IMR-90 (cell line): Measurements from ENCODE around the gene RIPK4. TPM values are rescaled to one million over a fixed set of nuclear protein-coding genes. Genes with fewer than 3 reads are reported as not detected.

Experiments
- ATAC-seq: fragments of 200-7000 bp; cut with Tn5 transposase; 2 replicates; pipeline ENCODE4 v1.9.1; 2020; ENCODE audit warnings: low read depth, mild to moderate bottlenecking, moderate library complexity
- BruUV-seq: library from RNA; stranded (reverse); fragments of 400-500 nt; replicated peaks from 2 replicates; lab custom pipeline; 2021; lab: Mats Ljungman, UMichigan
- CTCF ChIA-PET: fragments of 300-600 bp; formaldehyde crosslinking; extraction: SDS; loops from one replicate; lab custom pipeline; 2021; ENCODE audit warnings: antibody characterized with exemption; lab: Yijun Ruan, JAX
- POLR2A ChIA-PET: fragments of 300-600 bp; sonication (Branson Sonifier 250); formaldehyde crosslinking; loops from one replicate; lab custom pipeline; 2022; ENCODE audit warnings: antibody characterized with exemption; ENCODE audit not compliant: unreplicated experiment; lab: Charles Lee
- DNase-seq: peaks from one replicate; pipeline ENCODE4 v3.0.0; 2013
- H2AFZ ChIP-seq: replicated peaks from 2 replicates; pipeline ENCODE3; 2013; ENCODE audit warnings: low read length, mild to moderate bottlenecking; ENCODE audit not compliant: poor library complexity
- H2AK5ac ChIP-seq: 2 replicates; pipeline ENCODE4 v1.6.1; 2013; ENCODE audit warnings: low read depth, low read length, inconsistent platforms
- H2AK9ac ChIP-seq: replicated peaks from 2 replicates; pipeline ENCODE3; 2013; ENCODE audit warnings: mild to moderate bottlenecking, low read depth, low read length, moderate library complexity; ENCODE audit not compliant: poor library complexity
- H2BK120ac ChIP-seq: 2 replicates; pipeline ENCODE4 v1.6.1; 2013; ENCODE audit warnings: low read depth, low read length, inconsistent platforms
- H2BK15ac ChIP-seq: 3 replicates; pipeline ENCODE4 v1.6.1; 2013; ENCODE audit warnings: low read depth, low read length, inconsistent platforms
- H2BK20ac ChIP-seq: 2 replicates; pipeline ENCODE4 v1.6.1; 2013; ENCODE audit warnings: low read depth, mild to moderate bottlenecking, inconsistent platforms, low read length, moderate library complexity
- H2BK5ac ChIP-seq: 2 replicates; pipeline ENCODE4 v1.6.1; 2013; ENCODE audit warnings: mild to moderate bottlenecking, low read depth, low read length, inconsistent platforms; ENCODE audit not compliant: poor library complexity, severe bottlenecking
- H3K14ac ChIP-seq: replicated peaks from 2 replicates; pipeline ENCODE4 v1.6.1; 2013; ENCODE audit warnings: low read depth, low read length, inconsistent platforms
- H3K18ac ChIP-seq: 2 replicates; pipeline ENCODE4 v1.6.1; 2013; ENCODE audit warnings: low read depth, low read length, control low read depth
- H3K23ac ChIP-seq: 2 replicates; pipeline ENCODE4 v1.6.1; 2013; ENCODE audit warnings: low read depth, low read length, inconsistent platforms
- H3K27ac ChIP-seq: 2 replicates; pipeline ENCODE4 v1.5.1; 2013; ENCODE audit warnings: mild to moderate bottlenecking, control low read depth, low read length; ENCODE audit not compliant: insufficient read depth
- H3K27me3 ChIP-seq: 2 replicates; pipeline ENCODE4 v1.6.1; 2013; ENCODE audit warnings: low read length; ENCODE audit not compliant: control insufficient read depth, insufficient read depth
- H3K36me3 ChIP-seq: 2 replicates; pipeline ENCODE4 v1.6.1; 2013; ENCODE audit warnings: low read length, mixed read lengths; ENCODE audit not compliant: control insufficient read depth, insufficient read depth
- H3K4ac ChIP-seq: 2 replicates; pipeline ENCODE4 v1.6.1; 2013; ENCODE audit warnings: low read depth, low read length, inconsistent platforms
- H3K4me1 ChIP-seq: 2 replicates; pipeline ENCODE4 v1.6.1; 2013; ENCODE audit warnings: low read length, mixed read lengths; ENCODE audit not compliant: control insufficient read depth, insufficient read depth
- H3K4me2 ChIP-seq: 2 replicates; pipeline ENCODE4 v1.6.1; 2013; ENCODE audit warnings: low read depth, mild to moderate bottlenecking, control low read depth, low read length, moderate library complexity
- H3K4me3 ChIP-seq: 2 replicates; pipeline ENCODE4 v1.5.1; 2013; ENCODE audit warnings: low read depth, mild to moderate bottlenecking, control low read depth, low read length, moderate library complexity; ENCODE audit not compliant: insufficient read depth
- H3K56ac ChIP-seq: 2 replicates; pipeline ENCODE4 v1.6.1; 2013; ENCODE audit warnings: low read length, inconsistent platforms; ENCODE audit not compliant: insufficient read depth; ENCODE audit errors: extremely low read depth
- H3K79me1 ChIP-seq, 2 experiments: 2 replicates each; pipeline ENCODE4 v1.6.1; 2013; ENCODE audit warnings: low read length in 2 of 2, inconsistent platforms in 1 of 2, low read depth in 1 of 2
- H3K9ac ChIP-seq: 2 replicates; pipeline ENCODE4 v1.6.1; 2013; ENCODE audit warnings: low read depth, low read length, control low read depth
- H3K9me1 ChIP-seq: 2 replicates; pipeline ENCODE4 v1.6.1; 2013; ENCODE audit warnings: low read length, inconsistent platforms; ENCODE audit not compliant: insufficient read depth
- H3K9me3 ChIP-seq: 2 replicates; pipeline ENCODE4 v1.6.1; 2013; ENCODE audit warnings: low read length; ENCODE audit not compliant: control insufficient read depth, insufficient read depth
- H4K20me1 ChIP-seq: 2 replicates; pipeline ENCODE4 v1.6.1; 2013; ENCODE audit warnings: low read length, inconsistent platforms; ENCODE audit not compliant: insufficient read depth
- H4K5ac ChIP-seq: 2 replicates; pipeline ENCODE4 v1.6.1; 2013; ENCODE audit warnings: mild to moderate bottlenecking, low read depth, low read length, control low read depth
- H4K8ac ChIP-seq, 2 experiments: 2 replicates each; pipeline ENCODE4 v1.6.1; 2013; ENCODE audit warnings: low read depth in 2 of 2, low read length in 2 of 2, control low read depth in 1 of 2, inconsistent platforms in 1 of 2
- H4K91ac ChIP-seq: 2 replicates; pipeline ENCODE4 v1.6.1; 2013; ENCODE audit warnings: low read depth, low read length, inconsistent platforms; ENCODE audit not compliant: insufficient read depth
- FOS ChIP-seq: fragments of 150-350 bp; IDR thresholded peaks from 2 replicates; pipeline ENCODE4 v1.6.1; 2016; ENCODE audit warnings: low read depth, low read length
- MAZ ChIP-seq: IDR thresholded peaks from 2 replicates; pipeline ENCODE4 v1.6.1; 2012; ENCODE audit warnings: low read depth, mild to moderate bottlenecking, low read length, improper control_type of control experiment, moderate library complexity, borderline replicate concordance
- POLR2A ChIP-seq: IDR thresholded peaks from 2 replicates; pipeline ENCODE4 v1.6.1; 2012; ENCODE audit warnings: mild to moderate bottlenecking, low read depth, low read length
- SMC3 ChIP-seq: fragments of 150-350 bp; IDR thresholded peaks from 2 replicates; pipeline ENCODE4 v1.6.1; 2016; ENCODE audit warnings: low read depth, mild to moderate bottlenecking, antibody characterized with exemption, low read length, moderate library complexity
- WGBS, 2 experiments: methylation state at CpG; one replicate each; pipeline versions ENCODE4 v1.1.5 to v1.1.7; 2013; ENCODE audit warnings: missing lambda C conversion rate in 2 of 2; ENCODE audit not compliant: insufficient read length in 1 of 2; ENCODE audit errors: extremely low coverage in 2 of 2; 5-methylcytosine and 5-hydroxymethylcytosine counted together
- dilution Hi-C: fragments of 300-500 bp; cut with HindIII; formaldehyde crosslinking; loops from one replicate; pipeline ENCODE4 v1.14.3; 2018; ENCODE audit warnings: low sequenced_read_pairs; ENCODE audit not compliant: unreplicated experiment
- in situ Hi-C: fragments of 300-500 bp; cut with MboI; formaldehyde crosslinking; loops from 3 replicates; pipeline ENCODE4 v1.14.3; 2019; ENCODE audit warnings: low sequenced_read_pairs, inconsistent platforms, mixed read lengths
- intact Hi-C: fragments of 100-400 bp; cut with micrococcal nuclease; formaldehyde crosslinking; loops from 2 replicates; pipeline ENCODE4 v1.10.0; 2022
- polyA plus RNA-seq, 3 experiments: library from polyadenylated mRNA; depleted of rRNA; stranded (reverse); fragments of >200 nt; gene quantifications; 2 replicates each; pipeline ENCODE4 v1.2.3, GENCODE V29; 2012; ENCODE audit warnings: low replicate concordance in 1 of 3
- total RNA-seq: library from RNA; depleted of rRNA; stranded (reverse); fragments of >200 nt; gene quantifications from 2 replicates; pipeline ENCODE4 v1.2.3, GENCODE V29; 2012
- TF ChIP-seq, protein P1 (sequence below): fragments of 150-350 bp; IDR thresholded peaks from 2 replicates; pipeline ENCODE4 v1.6.1; 2016; ENCODE audit warnings: low read depth, mild to moderate bottlenecking, low read length, moderate library complexity, borderline replicate concordance
- TF ChIP-seq, protein P2 (sequence below): fragments of 150-350 bp; IDR thresholded peaks from 2 replicates; pipeline ENCODE4 v1.6.1; 2017; ENCODE audit warnings: mild to moderate bottlenecking, antibody characterized with exemption, low read length, low read depth

Gene RIPK4
- total and polyA plus RNA-seq, 2 of the 4 experiments (the other 2 are of a cell fraction), result under 0.01 to 0.03 TPM

DNA sequence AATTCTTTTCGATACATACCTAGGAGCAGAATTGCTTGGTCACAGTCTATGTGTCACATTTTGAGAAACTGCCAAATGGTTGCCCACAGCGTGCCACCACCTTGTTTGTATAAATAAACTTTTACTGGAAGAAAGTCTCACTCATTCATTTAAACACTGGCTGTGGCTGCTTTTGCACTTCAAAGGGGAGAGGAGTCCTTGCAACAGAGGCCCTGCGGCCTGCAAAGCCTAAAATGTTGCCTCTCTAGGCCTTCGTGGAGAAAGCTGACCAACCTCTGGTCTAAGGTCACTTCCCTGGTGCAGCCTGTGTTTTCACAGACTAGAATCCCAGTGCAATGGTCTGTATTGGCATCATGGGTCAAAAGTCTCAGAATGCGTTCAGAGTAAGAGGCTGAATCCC, 8.3 kb downstream of the RIPK4 start:
- H2BK15ac ChIP-seq, result no peak overlapping the region
- TF ChIP-seq FOS (no peak), MAZ (no peak), POLR2A (no peak), SMC3 (no peak)
- TF ChIP-seq, protein P1, sequence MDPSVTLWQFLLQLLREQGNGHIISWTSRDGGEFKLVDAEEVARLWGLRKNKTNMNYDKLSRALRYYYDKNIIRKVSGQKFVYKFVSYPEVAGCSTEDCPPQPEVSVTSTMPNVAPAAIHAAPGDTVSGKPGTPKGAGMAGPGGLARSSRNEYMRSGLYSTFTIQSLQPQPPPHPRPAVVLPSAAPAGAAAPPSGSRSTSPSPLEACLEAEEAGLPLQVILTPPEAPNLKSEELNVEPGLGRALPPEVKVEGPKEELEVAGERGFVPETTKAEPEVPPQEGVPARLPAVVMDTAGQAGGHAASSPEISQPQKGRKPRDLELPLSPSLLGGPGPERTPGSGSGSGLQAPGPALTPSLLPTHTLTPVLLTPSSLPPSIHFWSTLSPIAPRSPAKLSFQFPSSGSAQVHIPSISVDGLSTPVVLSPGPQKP, result no peak
- TF ChIP-seq, protein P2, sequence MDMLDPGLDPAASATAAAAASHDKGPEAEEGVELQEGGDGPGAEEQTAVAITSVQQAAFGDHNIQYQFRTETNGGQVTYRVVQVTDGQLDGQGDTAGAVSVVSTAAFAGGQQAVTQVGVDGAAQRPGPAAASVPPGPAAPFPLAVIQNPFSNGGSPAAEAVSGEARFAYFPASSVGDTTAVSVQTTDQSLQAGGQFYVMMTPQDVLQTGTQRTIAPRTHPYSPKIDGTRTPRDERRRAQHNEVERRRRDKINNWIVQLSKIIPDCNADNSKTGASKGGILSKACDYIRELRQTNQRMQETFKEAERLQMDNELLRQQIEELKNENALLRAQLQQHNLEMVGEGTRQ, result no peak
- no peak overlapping the region for H2BK20ac ChIP-seq
- H3K36me3 ChIP-seq, result no peaks in the 10 kb centered on the region
- BruUV-seq, result no TSS peak
- no peak for ATAC-seq
- no peak overlapping the region for H3K23ac ChIP-seq
- H3K4me2 ChIP-seq, result no peak overlapping the region
- no peak overlapping the region for H3K18ac ChIP-seq
- peaks cover 4% of the 10 kb centered on the region; the same call in 1 of the 2 replicates for H3K9me1 ChIP-seq
- no peak overlapping the region for H3K14ac ChIP-seq
- in situ Hi-C loops, result no loop called here
- no peak for DNase-seq
- H3K4ac ChIP-seq, result no peak overlapping the region
- H3K9ac ChIP-seq, result no peak overlapping the region
- no peak overlapping the region for H2AK5ac ChIP-seq
- intact Hi-C loops, result no loop called here
- no peaks in the 10 kb centered on the region for H4K20me1 ChIP-seq
- H3K56ac ChIP-seq, result no peak overlapping the region
- no peak overlapping the region for H4K8ac ChIP-seq
- no peak overlapping the region for H2BK120ac ChIP-seq
- CTCF ChIA-PET, result interaction anchor here (1.5 kb wide), 1 partner anchor 146 kb away, joined by 3 read pairs; no protein-coding TSS in a partner anchor
- no peak overlapping the region for H2BK5ac ChIP-seq
- no peak overlapping the region for H4K5ac ChIP-seq
- WGBS, 2 experiments, result 74% methylated on average over 2 of the region's 5 CpGs; no CpG with 5 or more reads in 1 of the 2 experiments
- no peaks in the 10 kb centered on the region for H3K9me3 ChIP-seq
- H2AFZ ChIP-seq, result peak overlapping the region; percentile 25
- H3K4me1 ChIP-seq, result peaks cover 2% of the 10 kb centered on the region; the same call in 1 of the 2 replicates
- POLR2A ChIA-PET, result no interaction called here
- H2AK9ac ChIP-seq, result no peak overlapping the region
- H4K91ac ChIP-seq, result no peak overlapping the region
- peaks cover 40% of the 10 kb centered on the region for H3K27me3 ChIP-seq
- no peaks in the 10 kb centered on the region for H3K79me1 ChIP-seq
- dilution Hi-C loops, result no loop called here
- no peak overlapping the region for H3K4me3 ChIP-seq
- H3K27ac ChIP-seq, result no peak overlapping the region
